ENCODE data around the gene CAPS.

Gene CAPS

DNA sequence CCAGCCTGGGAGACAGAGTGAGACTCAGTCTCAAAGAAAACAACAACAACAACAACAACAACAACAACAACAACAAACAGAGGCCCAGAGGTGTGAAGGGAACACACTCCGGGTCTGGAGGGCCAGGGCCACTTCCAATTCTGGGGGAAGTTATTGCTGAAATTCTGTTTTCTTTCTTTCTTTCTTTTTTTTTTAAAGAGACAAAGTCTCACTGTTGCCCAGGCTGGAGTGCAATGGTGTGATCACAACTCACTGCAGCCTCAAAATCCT is 3.5 kb upstream of the CAPS start:
- no peak for DNase-seq (ENCODE audit: low spot score)

DNA sequence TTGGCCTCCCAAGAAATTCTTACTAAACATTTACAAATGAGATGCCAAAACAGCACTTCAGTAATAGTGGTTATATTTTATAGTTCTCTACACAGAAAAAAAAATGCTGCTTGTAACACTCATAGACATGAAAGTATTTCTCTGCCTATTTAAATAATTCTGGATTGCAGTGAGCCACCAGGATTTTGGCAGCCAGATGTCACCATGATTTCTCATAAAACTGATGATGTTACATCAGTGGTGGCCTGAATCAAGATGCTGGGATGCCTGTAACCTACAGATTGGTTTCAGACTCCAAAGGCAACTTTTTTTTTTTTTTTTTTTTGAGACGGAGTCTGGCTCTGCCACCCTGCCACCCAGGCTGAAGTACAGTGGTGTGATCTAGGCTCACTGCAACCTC is 2.7 kb upstream of the CAPS start:
- DNase-seq (ENCODE audit: low spot score) = no peak

- no peak for DNase-seq (ENCODE audit: low spot score)
Observed at GRCh38 chr19:5914358-5914774, 312 bp downstream of the CAPS start.

- no peak for DNase-seq (ENCODE audit: low spot score)
Observed at GRCh38 chr19:5914946-5915781, 1.1 kb downstream of the CAPS start.

GRCh38 chr19:5915782-5916165 is 1.7 kb downstream of the CAPS start:
- DNase-seq (ENCODE audit: low spot score) = no peak

- DNase-seq (ENCODE audit: low spot score) = no peak
Observed at GRCh38 chr19:5916181-5916708, 2.2 kb downstream of the CAPS start.

DNA sequence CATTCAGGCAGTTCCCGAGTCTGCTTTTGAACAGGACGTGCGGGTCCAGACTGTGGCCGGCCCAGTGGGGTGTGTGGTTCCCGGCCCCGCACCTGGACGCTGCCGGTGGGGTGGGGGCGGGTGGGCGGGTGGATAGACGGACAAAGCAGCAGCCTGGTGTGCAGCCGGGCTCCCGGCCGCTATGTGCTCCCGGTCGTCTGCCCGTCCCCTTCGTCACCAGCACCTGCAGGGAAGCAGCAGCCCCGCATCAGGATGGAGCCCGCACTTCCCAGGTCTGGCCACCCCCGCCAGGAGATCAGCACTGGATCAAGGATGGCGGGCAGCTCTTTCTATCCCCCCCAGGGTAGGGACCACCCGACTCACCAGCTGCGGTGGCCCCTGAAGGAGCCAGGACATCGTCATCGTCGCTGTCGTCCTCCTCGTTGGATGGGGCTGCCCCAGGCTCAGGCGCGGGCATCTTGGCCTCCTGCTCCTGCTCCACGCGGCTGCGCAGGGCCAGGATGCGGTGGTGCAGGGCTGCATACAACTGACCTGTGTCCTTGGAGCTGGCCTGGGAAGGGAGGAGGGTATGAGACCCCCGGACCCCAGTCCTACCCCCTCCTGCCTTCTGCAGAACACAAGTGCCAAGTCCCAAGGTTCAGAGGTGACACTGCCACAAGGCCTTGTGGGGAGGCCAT is 3.5 kb downstream of the CAPS start:
- no peak for DNase-seq (ENCODE audit: low spot score)

DNA sequence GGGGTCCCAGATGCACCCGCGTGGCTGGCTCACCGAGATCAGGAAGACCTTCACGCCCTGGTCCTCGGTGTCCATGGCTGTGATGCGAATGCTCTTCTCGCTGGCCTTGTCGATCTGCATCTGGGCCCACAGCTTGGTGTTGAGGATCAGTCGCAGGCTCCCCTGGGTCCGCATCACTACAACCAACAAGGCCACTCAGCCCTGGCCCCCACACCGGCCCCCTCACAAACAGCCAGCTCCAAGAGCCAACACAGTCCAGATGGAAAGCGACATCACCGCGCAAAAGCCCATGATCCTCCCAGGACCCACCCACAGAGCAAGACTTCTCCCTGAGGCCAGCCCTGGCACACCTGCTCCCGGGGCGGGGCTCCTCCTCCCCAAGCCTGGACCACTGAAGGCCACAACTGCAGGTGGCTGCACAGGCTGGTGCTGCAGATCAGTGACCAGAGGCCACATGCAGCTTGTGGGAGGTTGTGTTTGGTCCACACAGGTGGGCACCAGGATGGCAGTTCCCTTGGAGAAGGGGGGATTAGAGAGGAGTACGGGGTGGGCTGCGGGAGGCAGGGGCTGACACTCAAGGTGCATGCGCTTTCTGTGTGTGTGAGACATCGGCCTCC is 4.5 kb downstream of the CAPS start:
- DNase-seq (ENCODE audit: low spot score) = no peak

DNA sequence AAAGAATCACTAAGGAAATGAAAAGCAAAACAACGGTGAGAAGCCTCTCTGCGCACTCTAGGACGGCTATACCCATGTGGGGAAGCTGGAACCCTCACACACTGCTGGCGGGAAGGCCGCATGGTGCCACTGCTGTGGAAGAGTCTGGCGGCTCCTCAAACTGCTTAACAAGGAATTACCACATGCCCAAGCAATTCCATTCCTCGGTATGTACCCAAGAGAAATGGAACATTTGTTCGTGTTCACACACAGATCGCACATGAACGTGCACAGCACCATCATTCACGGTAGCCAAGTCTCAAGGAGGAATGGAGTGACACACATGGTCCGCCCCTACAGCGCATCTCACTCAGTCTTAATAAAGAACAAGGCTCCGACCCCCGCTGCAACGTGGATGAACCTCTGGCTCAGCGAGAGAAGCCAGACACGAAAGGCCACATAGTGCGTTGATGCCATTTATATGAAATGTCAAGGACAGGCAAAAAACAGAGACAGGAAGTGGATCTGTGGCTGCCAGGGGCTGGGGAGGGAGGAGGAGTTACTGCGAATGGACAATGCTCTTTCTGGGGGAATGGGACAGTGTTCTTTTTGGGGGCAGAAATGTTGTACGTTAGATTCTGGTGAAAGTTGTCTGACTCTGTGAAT is 7.6 kb downstream of the CAPS start:
- no peak for DNase-seq (ENCODE audit: low spot score)

DNA sequence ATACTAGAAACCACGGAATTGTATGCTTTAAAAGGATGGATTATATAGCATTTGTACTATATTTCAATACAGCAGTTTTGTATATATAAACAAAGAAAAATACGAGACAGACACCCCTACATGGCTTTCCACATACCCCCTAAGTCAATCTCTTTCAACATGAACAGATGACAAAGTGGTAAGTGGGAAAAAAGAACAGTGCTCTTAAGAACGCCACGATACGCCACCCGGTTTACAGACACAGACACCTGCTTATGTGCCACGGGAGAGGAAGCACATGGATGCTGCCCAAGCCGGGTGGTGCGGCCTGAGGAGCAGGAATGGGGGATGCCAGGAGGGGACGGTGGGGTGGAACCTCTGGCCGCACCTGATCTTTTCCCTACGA is 8.1 kb downstream of the CAPS start:
- DNase-seq (ENCODE audit: low spot score) = no peak

DNA sequence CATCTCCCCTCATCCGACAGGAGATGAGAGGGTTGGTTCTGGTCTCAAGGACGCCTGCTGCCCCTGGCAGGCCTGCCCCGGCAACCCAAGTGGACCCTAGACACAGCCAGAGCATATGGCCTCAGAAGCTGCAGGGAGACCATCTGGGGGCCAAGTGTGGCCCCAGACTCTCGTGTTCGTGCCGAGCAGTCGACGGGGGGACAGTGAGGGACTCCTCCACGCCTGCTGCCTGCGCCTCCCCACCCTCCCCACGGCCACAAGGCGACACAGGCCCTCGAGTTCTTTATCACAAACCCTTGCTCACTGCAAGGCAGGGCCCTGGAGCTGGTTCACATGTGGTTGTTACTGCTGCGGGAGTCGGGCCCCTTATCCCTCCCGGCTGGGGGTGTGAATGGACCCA is 9.3 kb downstream of the CAPS start:
- no peak for DNase-seq (ENCODE audit: low spot score)

- DNase-seq (ENCODE audit: low spot score) = no peak
Observed at GRCh38 chr19:5925830-5926427, 11.9 kb downstream of the CAPS start.

DNA sequence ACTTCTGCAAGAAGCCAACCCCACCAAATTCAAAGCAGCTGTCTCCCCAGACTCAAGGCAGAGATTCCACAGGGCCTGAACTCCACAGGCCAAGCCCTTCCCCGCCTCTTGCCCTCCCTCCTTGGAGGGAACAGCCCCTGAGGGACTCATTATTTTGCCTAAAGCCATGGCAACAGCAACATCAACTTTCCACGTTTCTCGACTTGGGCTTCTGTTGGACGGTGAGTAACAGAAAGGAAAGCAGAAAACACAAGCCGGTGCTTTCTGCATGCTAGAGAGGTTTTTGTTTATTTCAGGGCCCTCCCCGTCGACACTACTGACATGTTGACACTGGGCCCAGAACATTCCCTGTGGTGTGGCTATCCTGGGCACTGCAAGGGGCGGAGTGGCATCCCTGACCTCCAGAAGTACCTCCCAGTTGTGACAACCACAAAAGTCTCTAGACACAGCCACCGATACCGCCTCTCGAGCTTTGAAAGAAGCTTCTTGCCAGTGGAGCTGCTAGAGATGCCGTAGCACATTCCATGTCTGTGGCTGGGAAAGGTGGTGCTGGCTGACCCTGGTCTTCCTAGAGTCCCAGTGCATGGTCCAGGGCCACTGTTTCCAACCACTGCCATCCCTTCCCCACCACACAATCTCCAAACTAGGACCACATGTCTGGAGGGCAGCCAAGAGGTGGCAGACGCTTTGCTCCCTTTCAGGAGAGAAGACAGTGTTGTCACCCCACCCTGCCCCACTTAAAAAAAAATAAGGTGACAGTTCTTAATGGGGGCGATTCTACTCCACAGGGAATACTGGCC is 12.8 kb downstream of the CAPS start:
- no peak for DNase-seq (ENCODE audit: low spot score)

DNA sequence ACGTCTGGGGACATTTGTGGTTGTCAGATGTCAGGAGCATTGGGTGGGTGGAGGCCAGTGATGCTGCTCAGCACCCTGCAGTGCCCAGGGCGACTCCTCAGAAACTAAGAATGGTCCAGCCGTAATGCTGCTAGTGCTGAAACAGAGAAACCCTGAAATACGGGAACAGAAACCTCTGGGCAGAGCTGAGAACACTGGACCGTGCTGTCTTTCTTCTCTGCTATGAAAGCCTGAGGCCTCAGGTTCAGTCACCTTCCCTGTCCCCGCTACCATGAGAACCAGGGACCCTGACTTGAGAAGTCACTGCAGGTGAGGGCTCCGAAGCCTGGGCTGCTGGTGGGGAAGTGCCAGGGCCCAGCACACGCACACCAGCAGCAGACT is 13.4 kb downstream of the CAPS start:
- DNase-seq (ENCODE audit: low spot score) = no peak

DNA sequence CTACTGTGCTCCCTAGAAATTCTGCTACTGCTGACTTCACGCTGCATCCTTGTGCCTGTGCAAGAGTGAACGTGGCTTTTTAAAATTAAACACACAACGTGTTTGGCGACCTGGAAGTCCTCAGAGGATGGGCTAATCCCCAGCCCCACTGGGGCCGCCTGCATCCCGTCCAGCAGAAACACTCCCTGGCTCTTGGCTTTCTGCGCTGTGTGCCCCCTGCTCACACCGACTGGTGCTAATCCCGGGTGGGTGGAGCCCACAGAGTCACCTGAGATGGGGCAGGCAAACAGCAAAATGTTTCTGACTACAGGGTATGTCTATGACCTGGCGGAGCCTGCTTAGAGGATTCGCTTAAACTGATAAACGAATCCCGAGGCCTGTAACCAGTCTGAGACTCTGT is 15.1 kb downstream of the CAPS start:
- no peak for DNase-seq (ENCODE audit: low spot score)

DNA sequence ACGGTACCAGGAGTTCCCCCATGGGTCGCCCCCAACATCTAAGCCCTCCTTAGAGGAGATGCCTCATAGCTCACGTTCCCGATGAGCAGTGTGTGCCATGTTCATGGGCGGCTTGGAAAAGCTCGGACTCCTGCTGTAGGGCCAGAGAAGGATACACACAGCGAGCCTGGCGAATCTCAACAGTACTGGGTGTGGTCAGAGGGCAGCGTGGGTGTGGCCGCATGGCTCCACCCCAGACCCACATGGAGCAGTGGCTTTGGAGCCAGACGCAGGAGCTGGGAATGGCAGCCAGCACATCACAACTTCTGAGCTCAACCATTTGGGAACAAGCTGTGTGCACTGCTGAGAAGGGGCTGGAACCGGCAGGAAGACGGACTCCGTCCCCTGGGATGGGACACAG is 15.6 kb downstream of the CAPS start:
- no peak for DNase-seq (ENCODE audit: low spot score)

- DNase-seq (ENCODE audit: low spot score) = no peak
Observed at GRCh38 chr19:5931251-5931650, 17.2 kb downstream of the CAPS start.

GRCh38 chr19:5932146-5932545 is 18.1 kb downstream of the CAPS start:
- DNase-seq (ENCODE audit: low spot score) = no peak

- DNase-seq (ENCODE audit: low spot score) = no peak
Observed at GRCh38 chr19:5932609-5933262, 18.7 kb downstream of the CAPS start.

- no peak for DNase-seq (ENCODE audit: low spot score)
Observed at GRCh38 chr19:5933391-5934068, 19.5 kb downstream of the CAPS start.

DNA sequence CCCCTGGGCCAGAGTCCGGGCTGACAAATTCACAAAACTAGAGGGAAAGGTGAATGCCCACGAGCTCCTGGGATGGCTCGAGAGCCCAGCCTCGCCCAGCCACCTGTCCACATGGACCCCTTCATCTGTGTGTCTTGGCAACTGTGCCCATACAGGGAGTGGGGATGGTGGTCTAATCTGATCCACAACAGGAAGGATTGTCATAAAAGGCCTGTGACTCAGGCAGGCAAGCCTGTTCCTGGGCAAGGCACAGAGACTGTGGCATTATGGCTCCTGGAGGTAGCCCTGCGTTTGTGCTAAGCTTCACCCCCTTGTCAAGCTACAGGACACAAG is 20.0 kb downstream of the CAPS start:
- DNase-seq (ENCODE audit: low spot score) = no peak

Data from CD4-positive, alpha-beta T cell treated with Interleukin-15 for 4 hours (primary cell).